Fibroblast of lung (primary cell): ENCODE measurements around the gene BNIP3.

Experiments used
- EZH2 ChIP-seq: IDR thresholded peaks from 2 replicates; pipeline ENCODE4 v1.5.1; 2012; ENCODE audit warnings: low read length, control low read depth, mild to moderate bottlenecking; ENCODE audit errors: missing control alignments
- TF ChIP-seq, protein P1 (sequence below), 2 donors: IDR thresholded peaks in 1 of 2; conservative IDR thresholded peaks in 1 of 2; 1 replicate in 1 of 2; 2 replicates in 1 of 2; pipeline ENCODE4 v1.5.1; 2011 to 2012; ENCODE audit warnings: low read length in 2 of 2, control low read depth in 1 of 2, inconsistent platforms in 1 of 2, low read depth in 1 of 2, mild to moderate bottlenecking in 1 of 2

DNA sequence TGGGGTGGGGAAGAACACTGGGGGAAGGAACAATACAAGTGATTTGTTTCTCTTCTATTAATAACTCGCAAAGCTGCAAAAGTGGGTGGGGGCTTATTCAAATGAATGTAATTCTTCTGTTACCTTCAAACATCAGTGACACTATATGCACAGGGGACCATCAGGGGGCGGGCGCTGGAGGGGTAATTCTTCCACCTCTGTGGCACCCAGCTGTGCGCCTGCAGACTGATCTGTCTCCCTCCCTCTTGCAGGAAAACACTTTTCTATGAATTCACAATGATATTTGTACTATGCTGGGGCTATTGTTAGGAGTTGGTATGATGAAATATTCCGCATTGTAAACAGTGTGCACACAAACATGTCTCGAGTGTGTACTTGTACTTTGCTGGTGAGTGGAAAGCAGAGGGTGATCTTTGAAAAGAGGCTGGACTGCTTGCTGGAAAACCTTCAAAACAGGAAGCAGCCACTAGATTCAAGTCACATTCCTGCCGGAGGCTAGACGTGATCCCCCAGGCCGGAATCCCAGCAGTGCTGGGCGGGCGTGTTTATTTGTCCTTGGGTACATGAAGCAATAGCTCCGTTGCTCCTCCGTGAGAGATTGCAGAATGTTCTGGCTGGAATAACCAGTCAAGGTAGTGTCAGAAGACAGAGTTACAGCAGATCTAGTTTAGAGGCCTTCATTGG lies 15.8 kb upstream of the BNIP3 start:
- TF ChIP-seq, protein P1, sequence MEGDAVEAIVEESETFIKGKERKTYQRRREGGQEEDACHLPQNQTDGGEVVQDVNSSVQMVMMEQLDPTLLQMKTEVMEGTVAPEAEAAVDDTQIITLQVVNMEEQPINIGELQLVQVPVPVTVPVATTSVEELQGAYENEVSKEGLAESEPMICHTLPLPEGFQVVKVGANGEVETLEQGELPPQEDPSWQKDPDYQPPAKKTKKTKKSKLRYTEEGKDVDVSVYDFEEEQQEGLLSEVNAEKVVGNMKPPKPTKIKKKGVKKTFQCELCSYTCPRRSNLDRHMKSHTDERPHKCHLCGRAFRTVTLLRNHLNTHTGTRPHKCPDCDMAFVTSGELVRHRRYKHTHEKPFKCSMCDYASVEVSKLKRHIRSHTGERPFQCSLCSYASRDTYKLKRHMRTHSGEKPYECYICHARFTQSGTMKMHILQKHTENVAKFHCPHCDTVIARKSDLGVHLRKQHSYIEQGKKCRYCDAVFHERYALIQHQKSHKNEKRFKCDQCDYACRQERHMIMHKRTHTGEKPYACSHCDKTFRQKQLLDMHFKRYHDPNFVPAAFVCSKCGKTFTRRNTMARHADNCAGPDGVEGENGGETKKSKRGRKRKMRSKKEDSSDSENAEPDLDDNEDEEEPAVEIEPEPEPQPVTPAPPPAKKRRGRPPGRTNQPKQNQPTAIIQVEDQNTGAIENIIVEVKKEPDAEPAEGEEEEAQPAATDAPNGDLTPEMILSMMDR (conservative IDR thresholded peaks at IDR 0.05 in 1 of 2, IDR thresholded peaks at IDR 0.05 in 1 of 2; ENCODE audit: low read depth in 1 of 2, low read length in 2 of 2), result no peak
- no peak for TF ChIP-seq EZH2
